Hepatocyte (in vitro differentiated cells): Measurements from ENCODE around the gene SCPEP1.

Source experiments
- CTCF ChIP-seq: fragments of 200-600 bp; sonication (generic); IDR thresholded peaks from 2 replicates; pipeline ENCODE4 v1.5.1; 2016; ENCODE audit warnings: antibody characterized with exemption, mild to moderate bottlenecking; ENCODE audit not compliant: poor library complexity
- EZH2 ChIP-seq: fragments of 200-600 bp; sonication (generic); IDR thresholded peaks from 2 replicates; pipeline ENCODE4 v1.6.1; 2016; ENCODE audit warnings: antibody characterized with exemption, mild to moderate bottlenecking, borderline replicate concordance
- EZH2phosphoT487 ChIP-seq: fragments of 200-600 bp; sonication (generic); IDR thresholded peaks from one replicate; pipeline ENCODE4 v1.6.1; 2018; ENCODE audit warnings: antibody characterized with exemption, mild to moderate bottlenecking, low read depth, moderate library complexity; ENCODE audit not compliant: unreplicated experiment, severe bottlenecking

GRCh38 chr17:56966338-56966737 is 11.6 kb upstream of the SCPEP1 start:
- TF ChIP-seq CTCF (no peak), EZH2 (no peak), EZH2phosphoT487 (no peak)
